CD4-positive, alpha-beta T cell treated with Interleukin-4 for 1 hour (primary cell): ENCODE results near the gene FAM20A.

ENCODE experiments used
- DNase-seq, 2 donors: peaks; one replicate each; pipeline ENCODE4 v3.0.0-alpha.2; 2020 to 2022

FAM20A gene

GRCh38 chr17:68600931-68601564, at the start of gene FAM20A:
Gene FAM20A, minus strand, starts transcription at chr17:68601367. Its CDS starts 701 bp downstream, at chr17:68600666.
- no peak for DNase-seq

GRCh38 chr17:68649324-68649723, 48.2 kb upstream of the FAM20A start:
- DNase-seq, result no peak

- DNase-seq, result no peak
Measured at GRCh38 chr17:68646626-68647526, 45.7 kb upstream of the FAM20A start.

GRCh38 chr17:68642118-68642412, 40.9 kb upstream of the FAM20A start:
- DNase-seq, result no peak

GRCh38 chr17:68641276-68642117, 40.3 kb upstream of the FAM20A start:
- no peak for DNase-seq

- DNase-seq, result no peak
Measured at GRCh38 chr17:68640242-68640989, 39.2 kb upstream of the FAM20A start.

- no peak for DNase-seq
Measured at GRCh38 chr17:68634345-68634876, 33.2 kb upstream of the FAM20A start.

GRCh38 chr17:68628576-68628957, 27.4 kb upstream of the FAM20A start:
- DNase-seq, result no peak

- no peak for DNase-seq
Measured at GRCh38 chr17:68627956-68628575, 26.9 kb upstream of the FAM20A start.

- DNase-seq, result no peak
Measured at GRCh38 chr17:68624381-68624780, 23.2 kb upstream of the FAM20A start.

GRCh38 chr17:68623811-68624210, 22.6 kb upstream of the FAM20A start:
- no peak for DNase-seq

- no peak for DNase-seq
Measured at GRCh38 chr17:68622423-68622822, 21.3 kb upstream of the FAM20A start.

GRCh38 chr17:68621065-68621464, 19.9 kb upstream of the FAM20A start:
- DNase-seq, result no peak

- no peak for DNase-seq
Measured at GRCh38 chr17:68616334-68616733, 15.2 kb upstream of the FAM20A start.

GRCh38 chr17:68614718-68615117, 13.6 kb upstream of the FAM20A start:
- DNase-seq, result no peak

- peak; percentile 19 to 39 for DNase-seq
Measured at GRCh38 chr17:68613739-68614298, 12.7 kb upstream of the FAM20A start.

- DNase-seq, result no peak
Measured at GRCh38 chr17:68612923-68613292, 11.7 kb upstream of the FAM20A start.

- DNase-seq, result no peak
Measured at GRCh38 chr17:68612209-68612922, 11.2 kb upstream of the FAM20A start.

- no peak for DNase-seq
Measured at GRCh38 chr17:68611353-68612208, 10.4 kb upstream of the FAM20A start.

GRCh38 chr17:68610554-68610953, 9.4 kb upstream of the FAM20A start:
- DNase-seq, result no peak
